ENCODE measurements around the gene TMEM14A. TPM values are rescaled to one million over a fixed set of nuclear protein-coding genes. Genes with fewer than 3 reads are reported as not detected.

TMEM14A gene
- total RNA-seq (1 to 10 TPM; 3.4 TPM), total RNA-seq (0.24 to 16.3 (median 6.1) reads per million in 172 experiments)
- 15.7 TPM for polyA plus RNA-seq (2013, experiment 1 of 2)
- 15.8 TPM for polyA plus RNA-seq (2013, experiment 2 of 2)

GRCh38 chr6:52670502-52671409 lies at the start of gene TMEM14A:
TMEM14A (plus strand) TSS chr6:52671113; CDS start chr6:52677103, 5,990 bp downstream.
- H3K4me1 ChIP-seq (ENCODE audit: insufficient read depth, low read length), result peaks cover 24% of the 10 kb centered on the region
- Mint-ChIP-seq H3K27ac (peak within 1 kb of the TSS; percentile 29), H3K9me3 (no peaks in the 10 kb centered on the region), H3K4me1 (ENCODE audit: low read depth) (peaks cover 33% of the 10 kb centered on the region), H3K4me3 (peak within 1 kb of the TSS; percentile 91), H3K36me3 (ENCODE audit: low read depth) (peaks cover 4% of the 10 kb centered on the region), H3K27me3 (no peaks in the 10 kb centered on the region)
- no peak for TF ChIP-seq CTCF (IDR thresholded peaks at IDR 0.05)
- H3K4me3 ChIP-seq (ENCODE audit: low read length), result peak within 1 kb of the TSS; percentile 69
- H3K27me3 ChIP-seq (ENCODE audit: control insufficient read depth in 1 of 2, insufficient read depth in 2 of 2, low read length in 2 of 2), result no peaks in the 10 kb centered on the region
- DNase-seq (peak; percentile 81 to 95 (median 90)), ATAC-seq (ENCODE audit: poor library complexity) (peak; percentile 94)
- intact Hi-C loops (cut with DNase I, micrococcal nuclease), result loop anchor here in 1 of 2 experiments (2.0 to 5.0 kb wide), 2 partner anchors 94 to 397 kb away; partner anchors contain the start of genes FBXO9 and TRAM2
- POLR2A ChIA-PET, result interaction anchor here (0.9 kb wide), 1 partner anchor 13 kb away, joined by 3 read pairs; no protein-coding TSS in a partner anchor
- no peaks in the 10 kb centered on the region for H3K9me3 ChIP-seq (ENCODE audit: control insufficient read depth in 1 of 2, insufficient read depth in 1 of 2, low read length in 2 of 2)
- H3K36me3 ChIP-seq (ENCODE audit: insufficient read depth, low read length), result peaks cover 2% of the 10 kb centered on the region
- H3K27ac ChIP-seq (ENCODE audit: low read depth in 1 of 2, low read length in 2 of 2), result peak within 1 kb of the TSS in 1 of 2 donors; percentile 18
- CTCF ChIA-PET, result interaction anchor here (0.6 to 0.8 kb wide), 2 partner anchors 16 to 19 kb away, joined by 3 to 4 read pairs; no protein-coding TSS in a partner anchor

- TF ChIP-seq CTCF (IDR thresholded peaks at IDR 0.05), result no peak
- Mint-ChIP-seq H3K27me3 (no peaks in the 10 kb centered on the region), H3K36me3 (ENCODE audit: low read depth) (no peaks in the 10 kb centered on the region), H3K9me3 (no peaks in the 10 kb centered on the region), H3K4me1 (ENCODE audit: low read depth) (no peaks in the 10 kb centered on the region), H3K27ac (no peak overlapping the region), H3K4me3 (no peak overlapping the region)
- Histone ChIP-seq H3K4me3 (ENCODE audit: low read length) (no peak overlapping the region), H3K36me3 (ENCODE audit: insufficient read depth, low read length) (no peaks in the 10 kb centered on the region), H3K4me1 (ENCODE audit: insufficient read depth, low read length) (no peaks in the 10 kb centered on the region), H3K9me3 (ENCODE audit: control insufficient read depth in 1 of 2, insufficient read depth in 1 of 2, low read length in 2 of 2) (no peaks in the 10 kb centered on the region), H3K27ac (ENCODE audit: low read depth in 1 of 2, low read length in 2 of 2) (no peak overlapping the region), H3K27me3 (ENCODE audit: control insufficient read depth in 1 of 2, insufficient read depth in 2 of 2, low read length in 2 of 2) (no peaks in the 10 kb centered on the region)
- CTCF ChIA-PET, result no interaction called here
- ATAC-seq (ENCODE audit: poor library complexity) (no peak), DNase-seq (no peak)
- intact Hi-C loops (cut with DNase I, micrococcal nuclease), result no loop called here
- POLR2A ChIA-PET, result no interaction called here
These were observed 49.3 kb upstream of the TMEM14A start for GRCh38 chr6:52621631-52622030.

- intact Hi-C loops (cut with DNase I, micrococcal nuclease), result no loop called here
- CTCF ChIA-PET, result no interaction called here
These were observed 48.1 kb upstream of the TMEM14A start for GRCh38 chr6:52622810-52623209.

More at GRCh38 chr6:52622810-52623209, 48.1 kb upstream of the TMEM14A start:
- Mint-ChIP-seq H3K36me3 (ENCODE audit: low read depth) (no peaks in the 10 kb centered on the region), H3K9me3 (no peaks in the 10 kb centered on the region), H3K27me3 (no peaks in the 10 kb centered on the region), H3K4me3 (no peak overlapping the region), H3K27ac (no peak overlapping the region), H3K4me1 (ENCODE audit: low read depth) (no peaks in the 10 kb centered on the region)
- Histone ChIP-seq H3K9me3 (ENCODE audit: control insufficient read depth in 1 of 2, insufficient read depth in 1 of 2, low read length in 2 of 2) (no peaks in the 10 kb centered on the region), H3K4me3 (ENCODE audit: low read length) (no peak overlapping the region), H3K27ac (ENCODE audit: low read depth in 1 of 2, low read length in 2 of 2) (no peak overlapping the region), H3K36me3 (ENCODE audit: insufficient read depth, low read length) (no peaks in the 10 kb centered on the region), H3K4me1 (ENCODE audit: insufficient read depth, low read length) (no peaks in the 10 kb centered on the region), H3K27me3 (ENCODE audit: control insufficient read depth in 1 of 2, insufficient read depth in 2 of 2, low read length in 2 of 2) (no peaks in the 10 kb centered on the region)
- no peak for TF ChIP-seq CTCF (IDR thresholded peaks at IDR 0.05)
- POLR2A ChIA-PET, result no interaction called here
- DNase-seq, result no peak
- ATAC-seq (ENCODE audit: poor library complexity), result no peak
